ENCODE measurements around the gene CPE.

The CPE gene

DNA sequence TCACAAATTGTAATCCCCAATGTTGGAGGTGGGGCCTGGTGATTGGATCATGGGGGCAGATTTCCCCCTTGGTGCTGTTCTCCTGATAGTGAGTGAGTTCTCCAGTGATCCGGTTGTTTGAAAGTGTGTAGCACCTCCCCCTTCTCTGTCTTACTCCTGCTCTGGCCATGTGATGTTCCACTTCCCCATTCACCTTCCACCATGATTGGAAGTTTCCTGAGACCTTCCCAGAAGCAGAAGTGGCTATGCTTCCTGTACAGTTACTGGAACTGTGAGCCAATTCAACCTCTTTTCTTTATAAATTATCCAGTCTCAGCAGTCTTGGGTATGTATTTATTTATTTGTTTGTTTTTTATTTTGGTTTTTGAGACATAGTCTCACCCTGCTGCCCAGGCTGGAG lies 143.2 kb downstream of the CPE start:
- H3K18ac ChIP-seq (ENCODE audit: low read length): no peak overlapping the region
- peaks cover 0 to 1% of the 10 kb centered on the region in 2 donors for H3K4me1 ChIP-seq (ENCODE audit: control insufficient read depth in 2 of 2, insufficient read depth in 1 of 2, low read depth in 1 of 2, low read length in 2 of 2)
- no peak overlapping the region for H3K27ac ChIP-seq (replicated peaks; ENCODE audit: low read length)
- no peak overlapping the region for H3K23ac ChIP-seq (ENCODE audit: low read depth, low read length, poor library complexity)
- no CpG with 5 or more reads among the region's 1 CpG for WGBS, 2 donors (ENCODE audit: extremely low coverage in 2 of 2, insufficient read length in 2 of 2, insufficient replicate concordance in 1 of 2)
- no peaks in the 10 kb centered on the region for H3K9me3 ChIP-seq (replicated peaks in 1 of 2; ENCODE audit: control insufficient read depth in 2 of 2, insufficient read depth in 1 of 2, low read depth in 1 of 2, low read length in 2 of 2)
- H3K9ac ChIP-seq (ENCODE audit: low read depth, low read length, poor library complexity): no peak overlapping the region
- no peak overlapping the region for H4K8ac ChIP-seq (ENCODE audit: low read depth, low read length)
- H2AFZ ChIP-seq (ENCODE audit: low read length): no peak overlapping the region
- H3K4me2 ChIP-seq (ENCODE audit: insufficient read depth, low read length, poor library complexity, severe bottlenecking): no peak overlapping the region
- no peak overlapping the region for H3K4ac ChIP-seq (ENCODE audit: low read length)
- H2BK12ac ChIP-seq (ENCODE audit: low read length): no peak overlapping the region
- no peak overlapping the region for H2BK5ac ChIP-seq (ENCODE audit: low read length)
- no peak overlapping the region for H3K4me3 ChIP-seq (ENCODE audit: low read length in 2 of 2)
- H3K79me1 ChIP-seq (ENCODE audit: low read depth, low read length): no peaks in the 10 kb centered on the region
- H3K27me3 ChIP-seq (ENCODE audit: control insufficient read depth in 3 of 3, insufficient read depth in 3 of 3, low read depth in 1 of 3, low read length in 3 of 3): peaks cover 0 to 8% (median 0%) of the 10 kb centered on the region in 3 experiments
- H3K36me3 ChIP-seq (replicated peaks in 1 of 2; ENCODE audit: control insufficient read depth in 2 of 2, insufficient read depth in 2 of 2, low read length in 2 of 2): no peaks in the 10 kb centered on the region
- H3K14ac ChIP-seq (ENCODE audit: low read length): no peak overlapping the region
- DNase-seq (ENCODE audit: low spot score): no peak
- no peak overlapping the region for H4K91ac ChIP-seq (ENCODE audit: low read depth, low read length, poor library complexity)
- no peak overlapping the region for H2AK5ac ChIP-seq (ENCODE audit: low read depth, low read length)
- H2BK15ac ChIP-seq (ENCODE audit: low read length): no peak overlapping the region
- no peak overlapping the region for H2BK120ac ChIP-seq (ENCODE audit: low read depth, low read length)

DNA sequence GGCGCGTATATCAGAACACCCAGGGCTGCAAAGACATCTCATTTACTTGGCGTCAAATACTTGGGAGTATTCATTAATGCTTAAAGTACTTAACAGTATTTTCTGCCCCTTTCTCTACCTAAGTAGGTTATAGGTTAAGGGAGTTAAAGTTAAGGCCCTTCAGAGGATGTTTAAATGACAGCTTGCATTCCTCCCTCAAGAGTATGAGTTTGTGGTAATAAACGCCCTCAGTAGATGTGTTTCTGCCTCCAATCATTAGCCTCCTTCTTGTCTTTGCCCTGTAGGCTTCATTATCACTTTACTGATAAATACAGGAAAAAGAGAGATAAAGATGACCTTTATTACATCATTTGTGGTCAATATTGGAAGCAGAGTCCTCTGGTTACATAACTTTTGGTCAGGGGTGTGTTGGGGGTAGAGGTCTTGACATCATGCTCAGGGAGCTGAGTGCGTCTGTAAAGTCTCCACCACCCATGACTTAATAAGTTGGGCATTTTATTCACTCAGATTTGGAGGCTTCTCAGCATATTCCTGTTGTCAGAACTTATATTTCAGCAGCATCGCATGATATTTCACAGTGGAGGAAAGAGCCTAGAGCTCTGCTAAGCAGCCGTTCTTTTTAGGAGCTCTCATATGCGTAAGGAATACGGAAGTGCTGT lies 145.9 kb downstream of the CPE start:
- Histone ChIP-seq H3K4ac (ENCODE audit: low read length) (no peak overlapping the region), H4K8ac (ENCODE audit: low read depth, low read length) (no peak overlapping the region), H3K14ac (ENCODE audit: low read length) (no peak overlapping the region), H2BK15ac (ENCODE audit: low read length) (no peak overlapping the region), H2BK120ac (ENCODE audit: low read depth, low read length) (no peak overlapping the region), H3K23ac (ENCODE audit: low read depth, low read length, poor library complexity) (no peak overlapping the region), H3K27me3 (ENCODE audit: control insufficient read depth in 3 of 3, insufficient read depth in 3 of 3, low read depth in 1 of 3, low read length in 3 of 3) (peaks cover 0 to 8% (median 0%) of the 10 kb centered on the region in 3 experiments), H3K4me2 (ENCODE audit: insufficient read depth, low read length, poor library complexity, severe bottlenecking) (no peak overlapping the region), H3K27ac (replicated peaks; ENCODE audit: low read length) (no peak overlapping the region), H2BK5ac (ENCODE audit: low read length) (no peak overlapping the region), H3K4me3 (ENCODE audit: low read length in 2 of 2) (no peak overlapping the region), H2AK5ac (ENCODE audit: low read depth, low read length) (no peak overlapping the region), H4K91ac (ENCODE audit: low read depth, low read length, poor library complexity) (no peak overlapping the region), H3K9me3 (replicated peaks in 1 of 2; ENCODE audit: control insufficient read depth in 2 of 2, insufficient read depth in 1 of 2, low read depth in 1 of 2, low read length in 2 of 2) (no peaks in the 10 kb centered on the region), H2BK12ac (ENCODE audit: low read length) (no peak overlapping the region), H3K9ac (ENCODE audit: low read depth, low read length, poor library complexity) (no peak overlapping the region), H3K18ac (ENCODE audit: low read length) (no peak overlapping the region), H3K4me1 (ENCODE audit: control insufficient read depth in 2 of 2, insufficient read depth in 1 of 2, low read depth in 1 of 2, low read length in 2 of 2) (peaks cover 0 to 1% of the 10 kb centered on the region in 2 donors), H3K36me3 (replicated peaks in 1 of 2; ENCODE audit: control insufficient read depth in 2 of 2, insufficient read depth in 2 of 2, low read length in 2 of 2) (no peaks in the 10 kb centered on the region), H3K79me1 (ENCODE audit: low read depth, low read length) (no peaks in the 10 kb centered on the region), H2AFZ (ENCODE audit: low read length) (no peak overlapping the region)
- no peak for DNase-seq (ENCODE audit: low spot score)
- WGBS, 2 donors (ENCODE audit: extremely low coverage in 2 of 2, insufficient read length in 2 of 2, insufficient replicate concordance in 1 of 2): no CpG with 5 or more reads among the region's 9 CpGs

DNA sequence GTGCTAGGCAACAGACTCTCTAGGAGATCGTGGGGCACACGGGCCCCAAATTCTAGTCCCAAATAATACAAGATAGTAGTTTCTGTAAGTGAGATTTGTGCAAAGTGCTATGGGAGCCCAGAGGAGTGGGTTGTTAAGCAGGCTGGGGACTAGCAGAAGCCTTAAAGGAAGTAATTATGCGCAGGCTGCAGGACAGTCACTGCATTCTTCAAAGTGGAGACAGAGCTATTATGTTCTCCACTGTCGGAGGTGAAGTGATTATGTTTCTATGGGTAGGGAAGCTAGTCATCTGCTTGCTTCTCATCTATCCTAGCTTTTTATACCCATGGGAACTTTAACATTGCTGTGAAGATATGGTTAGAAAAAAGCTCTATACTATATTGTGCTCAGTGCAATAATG lies 154.2 kb downstream of the CPE start:
- Histone ChIP-seq H3K4ac (ENCODE audit: low read length) (no peak overlapping the region), H3K9ac (ENCODE audit: low read depth, low read length, poor library complexity) (no peak overlapping the region), H3K23ac (ENCODE audit: low read depth, low read length, poor library complexity) (no peak overlapping the region), H2BK5ac (ENCODE audit: low read length) (no peak overlapping the region), H4K91ac (ENCODE audit: low read depth, low read length, poor library complexity) (no peak overlapping the region), H2BK15ac (ENCODE audit: low read length) (no peak overlapping the region), H3K4me3 (ENCODE audit: low read length in 2 of 2) (no peak overlapping the region), H2BK120ac (ENCODE audit: low read depth, low read length) (no peak overlapping the region), H2AK5ac (ENCODE audit: low read depth, low read length) (no peak overlapping the region), H3K14ac (ENCODE audit: low read length) (no peak overlapping the region), H3K18ac (ENCODE audit: low read length) (no peak overlapping the region), H2BK12ac (ENCODE audit: low read length) (no peak overlapping the region), H3K4me2 (ENCODE audit: insufficient read depth, low read length, poor library complexity, severe bottlenecking) (no peak overlapping the region), H4K8ac (ENCODE audit: low read depth, low read length) (no peak overlapping the region), H3K36me3 (replicated peaks in 1 of 2; ENCODE audit: control insufficient read depth in 2 of 2, insufficient read depth in 2 of 2, low read length in 2 of 2) (no peaks in the 10 kb centered on the region), H3K4me1 (ENCODE audit: control insufficient read depth in 2 of 2, insufficient read depth in 1 of 2, low read depth in 1 of 2, low read length in 2 of 2) (peaks cover 0 to 3% of the 10 kb centered on the region in 2 donors), H2AFZ (ENCODE audit: low read length) (no peak overlapping the region), H3K27ac (replicated peaks; ENCODE audit: low read length) (no peak overlapping the region), H3K79me1 (ENCODE audit: low read depth, low read length) (no peaks in the 10 kb centered on the region), H3K9me3 (replicated peaks in 1 of 2; ENCODE audit: control insufficient read depth in 2 of 2, insufficient read depth in 1 of 2, low read depth in 1 of 2, low read length in 2 of 2) (no peaks in the 10 kb centered on the region), H3K27me3 (ENCODE audit: control insufficient read depth in 3 of 3, insufficient read depth in 3 of 3, low read depth in 1 of 3, low read length in 3 of 3) (peaks cover 0 to 3% (median 0%) of the 10 kb centered on the region in 3 experiments)
- WGBS, 2 donors (ENCODE audit: extremely low coverage in 2 of 2, insufficient read length in 2 of 2, insufficient replicate concordance in 1 of 2): no CpG with 5 or more reads among the region's 4 CpGs
- no peak for DNase-seq (ENCODE audit: low spot score)

DNA sequence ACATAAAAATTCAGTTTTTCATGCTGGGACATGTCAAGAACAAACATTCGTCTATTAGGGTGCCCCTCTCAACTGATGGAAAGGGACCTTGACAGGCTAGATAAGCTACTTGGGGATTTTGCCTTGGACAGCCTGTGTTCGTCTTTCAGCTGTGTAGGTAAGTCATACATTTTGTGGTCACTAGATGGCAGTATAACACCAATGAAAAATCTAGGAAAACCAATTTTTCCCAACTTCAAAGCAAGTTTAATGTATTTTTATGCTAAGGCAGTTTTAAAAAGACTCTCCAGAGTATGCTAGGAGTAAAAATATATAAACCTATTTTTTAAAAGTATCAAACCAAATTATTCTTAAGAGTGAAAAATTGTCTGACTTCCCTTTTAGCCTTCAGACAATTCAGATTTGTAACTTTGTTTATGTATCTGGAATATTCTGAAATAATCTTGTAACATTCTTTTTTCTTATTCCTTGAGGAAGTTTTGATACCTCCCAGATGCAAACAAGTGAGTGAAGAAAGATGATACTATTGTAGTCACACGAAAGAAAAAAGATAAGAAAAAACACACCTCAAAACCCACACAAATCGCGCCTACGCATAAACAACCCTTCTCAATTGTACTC lies 158.3 kb downstream of the CPE start:
- no peak overlapping the region for H3K4me3 ChIP-seq (ENCODE audit: low read length in 2 of 2)
- no peaks in the 10 kb centered on the region for H3K27me3 ChIP-seq (ENCODE audit: control insufficient read depth in 3 of 3, insufficient read depth in 3 of 3, low read depth in 1 of 3, low read length in 3 of 3)
- H3K9me3 ChIP-seq (replicated peaks in 1 of 2; ENCODE audit: control insufficient read depth in 2 of 2, insufficient read depth in 1 of 2, low read depth in 1 of 2, low read length in 2 of 2): peaks cover 0 to 2% of the 10 kb centered on the region in 2 donors

More for the DNA sequence above, 158.3 kb downstream of the CPE start:
- H3K4ac ChIP-seq (ENCODE audit: low read length): no peak overlapping the region
- no peak overlapping the region for H4K91ac ChIP-seq (ENCODE audit: low read depth, low read length, poor library complexity)
- H3K23ac ChIP-seq (ENCODE audit: low read depth, low read length, poor library complexity): no peak overlapping the region
- no peak overlapping the region for H3K27ac ChIP-seq (replicated peaks; ENCODE audit: low read length)
- no peak overlapping the region for H3K9ac ChIP-seq (ENCODE audit: low read depth, low read length, poor library complexity)
- peak; percentile 65 for DNase-seq (ENCODE audit: low spot score)
- H2BK5ac ChIP-seq (ENCODE audit: low read length): no peak overlapping the region
- 100% methylated on average over 3 of the region's 6 CpGs; no CpG with 5 or more reads in 1 of the 2 donors for WGBS, 2 donors (ENCODE audit: extremely low coverage in 2 of 2, insufficient read length in 2 of 2, insufficient replicate concordance in 1 of 2)
- H2AFZ ChIP-seq (ENCODE audit: low read length): no peak overlapping the region
- H2BK12ac ChIP-seq (ENCODE audit: low read length): no peak overlapping the region
- H2BK120ac ChIP-seq (ENCODE audit: low read depth, low read length): no peak overlapping the region
- H3K79me1 ChIP-seq (ENCODE audit: low read depth, low read length): no peaks in the 10 kb centered on the region
- H3K4me2 ChIP-seq (ENCODE audit: insufficient read depth, low read length, poor library complexity, severe bottlenecking): no peak overlapping the region
- no peak overlapping the region for H2AK5ac ChIP-seq (ENCODE audit: low read depth, low read length)
- H4K8ac ChIP-seq (ENCODE audit: low read depth, low read length): no peak overlapping the region
- no peak overlapping the region for H3K14ac ChIP-seq (ENCODE audit: low read length)
- H3K4me1 ChIP-seq (ENCODE audit: control insufficient read depth in 2 of 2, insufficient read depth in 1 of 2, low read depth in 1 of 2, low read length in 2 of 2): peaks cover 0 to 3% of the 10 kb centered on the region in 2 donors
- H3K36me3 ChIP-seq (replicated peaks in 1 of 2; ENCODE audit: control insufficient read depth in 2 of 2, insufficient read depth in 2 of 2, low read length in 2 of 2): no peaks in the 10 kb centered on the region
- H3K18ac ChIP-seq (ENCODE audit: low read length): no peak overlapping the region
- no peak overlapping the region for H2BK15ac ChIP-seq (ENCODE audit: low read length)
